Activated CD8-positive, alpha-beta memory T cell treated with anti-CD3 and anti-CD28 coated beads, Interleukin-2, amount 50 U/mL, for 48 hours (primary cell): Measurements from ENCODE around the gene CES2.

ENCODE experiments used
- DNase-seq: peaks from one replicate; pipeline ENCODE4 v3.0.0-alpha.2; 2020

The CES2 gene

GRCh38 chr16:66902648-66903543, 32.4 kb upstream of the CES2 start:
- DNase-seq = no peak

- DNase-seq = no peak
These were observed 31.5 kb upstream of the CES2 start for GRCh38 chr16:66903544-66904427.

GRCh38 chr16:66904428-66904845, 30.9 kb upstream of the CES2 start:
- no peak for DNase-seq

GRCh38 chr16:66904846-66905632, 30.3 kb upstream of the CES2 start:
- no peak for DNase-seq

GRCh38 chr16:66905633-66906539, 29.4 kb upstream of the CES2 start:
- no peak for DNase-seq

- no peak for DNase-seq
These were observed 28.1 kb upstream of the CES2 start for GRCh38 chr16:66906916-66907836.

- no peak for DNase-seq
These were observed 27.2 kb upstream of the CES2 start for GRCh38 chr16:66908116-66908515.

GRCh38 chr16:66908762-66909559, 26.4 kb upstream of the CES2 start:
- DNase-seq = no peak

- no peak for DNase-seq
These were observed 25.0 kb upstream of the CES2 start for GRCh38 chr16:66910175-66910940.

GRCh38 chr16:66911112-66911511, 24.2 kb upstream of the CES2 start:
- no peak for DNase-seq

GRCh38 chr16:66911801-66912200, 23.5 kb upstream of the CES2 start:
- no peak for DNase-seq

GRCh38 chr16:66913081-66913480, 22.2 kb upstream of the CES2 start:
- DNase-seq = no peak

- no peak for DNase-seq
These were observed 21.6 kb upstream of the CES2 start for GRCh38 chr16:66913711-66914110.

- DNase-seq = no peak
These were observed 20.8 kb upstream of the CES2 start for GRCh38 chr16:66914541-66914940.

GRCh38 chr16:66915041-66915440, 20.3 kb upstream of the CES2 start:
- no peak for DNase-seq

GRCh38 chr16:66916518-66916917, 18.8 kb upstream of the CES2 start:
- no peak for DNase-seq

GRCh38 chr16:66917741-66918140, 17.6 kb upstream of the CES2 start:
- no peak for DNase-seq

GRCh38 chr16:66918355-66918754, 17.0 kb upstream of the CES2 start:
- no peak for DNase-seq
